ENCODE measurements around the gene MIPOL1. TPM values are rescaled to one million over a fixed set of nuclear protein-coding genes. Genes with fewer than 3 reads are reported as not detected.

MIPOL1 gene
- total RNA-seq, 1 experiment from 2014 or later, result 15.4 TPM

DNA sequence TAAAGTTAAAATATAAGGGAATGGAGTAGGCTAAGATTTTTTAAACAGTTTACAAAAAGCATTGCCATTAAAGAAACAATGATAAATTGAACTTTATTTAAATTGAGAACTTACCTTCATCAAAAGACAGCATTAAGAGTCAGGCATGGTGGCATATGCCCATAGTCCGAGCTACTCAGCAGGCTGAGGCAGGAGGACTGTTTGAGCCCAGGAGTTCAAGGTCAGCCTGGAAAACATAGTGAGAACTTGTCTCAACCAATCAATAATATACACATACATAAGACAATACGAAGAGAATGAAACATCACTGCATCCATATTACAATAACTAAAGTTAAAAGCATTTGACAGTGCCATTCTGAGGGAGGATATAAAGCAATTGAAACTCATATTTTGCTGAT, 299.7 kb downstream of the MIPOL1 start:
- no peak for ATAC-seq
- intact Hi-C loops (cut with micrococcal nuclease), result no loop called here

More for the DNA sequence above, 299.7 kb downstream of the MIPOL1 start:
- no peak overlapping the region for H3K4me3 ChIP-seq (replicated peaks in 1 of 2; ENCODE audit: low read depth in 1 of 2, low read length in 2 of 2)
- no TSS peak for BruUV-seq (replicated peaks)
- H3K79me2 ChIP-seq (ENCODE audit: insufficient read depth, low read length), result no peaks in the 10 kb centered on the region
- ChIA-PET POLR2A (no interaction called here), CTCF (no interaction called here), RAD21 (ENCODE audit: low non-redundant PET in 1 of 2, low total read pairs in 2 of 2, uncharacterized antibody in 2 of 2, unreplicated experiment in 2 of 2) (no interaction called here)
- H3K4me1 ChIP-seq (ENCODE audit: control insufficient read depth in 1 of 2, insufficient read depth in 2 of 2, low read length in 2 of 2), result no peaks in the 10 kb centered on the region
- no peaks in the 10 kb centered on the region for H3K27me3 ChIP-seq (ENCODE audit: insufficient read depth, low read length)
- no peak overlapping the region for H3K4me2 ChIP-seq (ENCODE audit: low read length)
- H3K9me3 ChIP-seq (ENCODE audit: control insufficient read depth in 1 of 2, insufficient read depth in 1 of 2, low read depth in 1 of 2, low read length in 2 of 2), result no peaks in the 10 kb centered on the region
- H4K20me1 ChIP-seq (ENCODE audit: insufficient read depth), result no peaks in the 10 kb centered on the region
- no peaks in the 10 kb centered on the region for H3K36me3 ChIP-seq (ENCODE audit: control insufficient read depth in 1 of 2, insufficient read depth in 2 of 2, low read length in 2 of 2)
- TF ChIP-seq SP1 (IDR thresholded peaks at IDR 0.05; ENCODE audit: low read depth) (no peak), MAX (IDR thresholded peaks at IDR 0.05) (no peak), ZNF274 (IDR thresholded peaks at IDR 0.05; ENCODE audit: low read depth, low read length) (no peak), EGR1 (IDR thresholded peaks at IDR 0.05; ENCODE audit: low read depth) (no peak), RAD21 (IDR thresholded peaks at IDR 0.05; ENCODE audit: low read depth) (no peak), ZFX (IDR thresholded peaks at IDR 0.05) (no peak), SIN3A (IDR thresholded peaks at IDR 0.05; ENCODE audit: low read depth) (no peak), CEBPB (IDR thresholded peaks at IDR 0.05; ENCODE audit: low read depth) (no peak), ELF1 (IDR thresholded peaks at IDR 0.05; ENCODE audit: borderline replicate concordance, low read depth) (no peak), JUND (IDR thresholded peaks at IDR 0.05) (no peak), TCF7L2 (IDR thresholded peaks at IDR 0.05; ENCODE audit: borderline replicate concordance, extremely low read depth, insufficient read depth, insufficient read length) (no peak), EZH2phosphoT487 (IDR thresholded peaks at IDR 0.05; ENCODE audit: borderline replicate concordance) (no peak), SRF (IDR thresholded peaks at IDR 0.05; ENCODE audit: low read depth) (no peak), FOSL1 (IDR thresholded peaks at IDR 0.05; ENCODE audit: low read depth) (no peak)
- TF ChIP-seq, protein P1, sequence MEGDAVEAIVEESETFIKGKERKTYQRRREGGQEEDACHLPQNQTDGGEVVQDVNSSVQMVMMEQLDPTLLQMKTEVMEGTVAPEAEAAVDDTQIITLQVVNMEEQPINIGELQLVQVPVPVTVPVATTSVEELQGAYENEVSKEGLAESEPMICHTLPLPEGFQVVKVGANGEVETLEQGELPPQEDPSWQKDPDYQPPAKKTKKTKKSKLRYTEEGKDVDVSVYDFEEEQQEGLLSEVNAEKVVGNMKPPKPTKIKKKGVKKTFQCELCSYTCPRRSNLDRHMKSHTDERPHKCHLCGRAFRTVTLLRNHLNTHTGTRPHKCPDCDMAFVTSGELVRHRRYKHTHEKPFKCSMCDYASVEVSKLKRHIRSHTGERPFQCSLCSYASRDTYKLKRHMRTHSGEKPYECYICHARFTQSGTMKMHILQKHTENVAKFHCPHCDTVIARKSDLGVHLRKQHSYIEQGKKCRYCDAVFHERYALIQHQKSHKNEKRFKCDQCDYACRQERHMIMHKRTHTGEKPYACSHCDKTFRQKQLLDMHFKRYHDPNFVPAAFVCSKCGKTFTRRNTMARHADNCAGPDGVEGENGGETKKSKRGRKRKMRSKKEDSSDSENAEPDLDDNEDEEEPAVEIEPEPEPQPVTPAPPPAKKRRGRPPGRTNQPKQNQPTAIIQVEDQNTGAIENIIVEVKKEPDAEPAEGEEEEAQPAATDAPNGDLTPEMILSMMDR (IDR thresholded peaks at IDR 0.05 in 2 of 3, conservative IDR thresholded peaks at IDR 0.05 in 1 of 3; ENCODE audit: borderline replicate concordance in 1 of 3, insufficient read depth in 1 of 3, low read depth in 2 of 3, low read length in 2 of 3), result no peak
- TF ChIP-seq, protein P2, sequence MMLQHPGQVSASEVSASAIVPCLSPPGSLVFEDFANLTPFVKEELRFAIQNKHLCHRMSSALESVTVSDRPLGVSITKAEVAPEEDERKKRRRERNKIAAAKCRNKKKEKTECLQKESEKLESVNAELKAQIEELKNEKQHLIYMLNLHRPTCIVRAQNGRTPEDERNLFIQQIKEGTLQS (IDR thresholded peaks at IDR 0.05), result no peak
- H2AFZ ChIP-seq (ENCODE audit: low read depth, low read length, poor library complexity, severe bottlenecking), result no peak overlapping the region
- H3K9ac ChIP-seq (ENCODE audit: low read length), result no peak overlapping the region
- no peaks in the 10 kb centered on the region for H3K9me2 ChIP-seq (ENCODE audit: insufficient read depth)
- H3K27ac ChIP-seq (ENCODE audit: low read depth, low read length), result no peak overlapping the region
- no peak for DNase-seq (ENCODE audit: low read depth, low spot score)

Measured in HCT116 (cell line).